ENCODE measurements around the gene TBC1D2B. TPM values are rescaled to one million over a fixed set of nuclear protein-coding genes. Genes with fewer than 3 reads are reported as not detected.

Gene TBC1D2B
- polyA plus RNA-seq, 1 donor from 2014 or later, result 9.4 TPM

DNA sequence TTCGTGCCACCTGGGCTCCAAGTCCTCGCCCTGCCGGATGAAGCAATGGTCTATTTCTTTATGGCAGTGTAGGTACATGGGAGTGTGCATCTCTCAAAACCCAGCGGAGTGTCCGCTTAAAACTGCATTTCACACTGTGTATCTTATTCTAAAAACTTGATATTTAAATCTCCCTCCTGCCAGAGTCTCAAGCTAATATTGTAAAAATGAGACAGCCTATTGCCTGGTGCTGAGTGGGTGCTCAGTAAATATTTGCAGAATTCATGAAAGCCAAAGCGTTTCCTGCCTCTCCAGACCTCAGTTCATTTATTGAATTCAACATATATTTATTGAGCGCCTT is 330 bp upstream of the TBC1D2B start:
- H3K9ac ChIP-seq (ENCODE audit: low read length), result peak overlapping the region; percentile 65
- no peak for TF ChIP-seq TAF1 (IDR thresholded peaks at IDR 0.05; ENCODE audit: low read depth)
- TF ChIP-seq POLR2AphosphoS5 (IDR thresholded peaks at IDR 0.05), result no peak
- TF ChIP-seq, protein P1, sequence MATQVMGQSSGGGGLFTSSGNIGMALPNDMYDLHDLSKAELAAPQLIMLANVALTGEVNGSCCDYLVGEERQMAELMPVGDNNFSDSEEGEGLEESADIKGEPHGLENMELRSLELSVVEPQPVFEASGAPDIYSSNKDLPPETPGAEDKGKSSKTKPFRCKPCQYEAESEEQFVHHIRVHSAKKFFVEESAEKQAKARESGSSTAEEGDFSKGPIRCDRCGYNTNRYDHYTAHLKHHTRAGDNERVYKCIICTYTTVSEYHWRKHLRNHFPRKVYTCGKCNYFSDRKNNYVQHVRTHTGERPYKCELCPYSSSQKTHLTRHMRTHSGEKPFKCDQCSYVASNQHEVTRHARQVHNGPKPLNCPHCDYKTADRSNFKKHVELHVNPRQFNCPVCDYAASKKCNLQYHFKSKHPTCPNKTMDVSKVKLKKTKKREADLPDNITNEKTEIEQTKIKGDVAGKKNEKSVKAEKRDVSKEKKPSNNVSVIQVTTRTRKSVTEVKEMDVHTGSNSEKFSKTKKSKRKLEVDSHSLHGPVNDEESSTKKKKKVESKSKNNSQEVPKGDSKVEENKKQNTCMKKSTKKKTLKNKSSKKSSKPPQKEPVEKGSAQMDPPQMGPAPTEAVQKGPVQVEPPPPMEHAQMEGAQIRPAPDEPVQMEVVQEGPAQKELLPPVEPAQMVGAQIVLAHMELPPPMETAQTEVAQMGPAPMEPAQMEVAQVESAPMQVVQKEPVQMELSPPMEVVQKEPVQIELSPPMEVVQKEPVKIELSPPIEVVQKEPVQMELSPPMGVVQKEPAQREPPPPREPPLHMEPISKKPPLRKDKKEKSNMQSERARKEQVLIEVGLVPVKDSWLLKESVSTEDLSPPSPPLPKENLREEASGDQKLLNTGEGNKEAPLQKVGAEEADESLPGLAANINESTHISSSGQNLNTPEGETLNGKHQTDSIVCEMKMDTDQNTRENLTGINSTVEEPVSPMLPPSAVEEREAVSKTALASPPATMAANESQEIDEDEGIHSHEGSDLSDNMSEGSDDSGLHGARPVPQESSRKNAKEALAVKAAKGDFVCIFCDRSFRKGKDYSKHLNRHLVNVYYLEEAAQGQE (IDR thresholded peaks at IDR 0.05; ENCODE audit: borderline replicate concordance), result no peak
- TF ChIP-seq EZH2 (IDR thresholded peaks at IDR 0.05; ENCODE audit: borderline replicate concordance, insufficient read depth, low read length, poor library complexity, severe bottlenecking), result no peak
- TF ChIP-seq SMC3 (conservative IDR thresholded peaks at IDR 0.05; ENCODE audit: poor library complexity), result no peak
- TF ChIP-seq EP300 (conservative IDR thresholded peaks at IDR 0.05; ENCODE audit: poor library complexity, severe bottlenecking), result no peak
- TF ChIP-seq, protein P2, sequence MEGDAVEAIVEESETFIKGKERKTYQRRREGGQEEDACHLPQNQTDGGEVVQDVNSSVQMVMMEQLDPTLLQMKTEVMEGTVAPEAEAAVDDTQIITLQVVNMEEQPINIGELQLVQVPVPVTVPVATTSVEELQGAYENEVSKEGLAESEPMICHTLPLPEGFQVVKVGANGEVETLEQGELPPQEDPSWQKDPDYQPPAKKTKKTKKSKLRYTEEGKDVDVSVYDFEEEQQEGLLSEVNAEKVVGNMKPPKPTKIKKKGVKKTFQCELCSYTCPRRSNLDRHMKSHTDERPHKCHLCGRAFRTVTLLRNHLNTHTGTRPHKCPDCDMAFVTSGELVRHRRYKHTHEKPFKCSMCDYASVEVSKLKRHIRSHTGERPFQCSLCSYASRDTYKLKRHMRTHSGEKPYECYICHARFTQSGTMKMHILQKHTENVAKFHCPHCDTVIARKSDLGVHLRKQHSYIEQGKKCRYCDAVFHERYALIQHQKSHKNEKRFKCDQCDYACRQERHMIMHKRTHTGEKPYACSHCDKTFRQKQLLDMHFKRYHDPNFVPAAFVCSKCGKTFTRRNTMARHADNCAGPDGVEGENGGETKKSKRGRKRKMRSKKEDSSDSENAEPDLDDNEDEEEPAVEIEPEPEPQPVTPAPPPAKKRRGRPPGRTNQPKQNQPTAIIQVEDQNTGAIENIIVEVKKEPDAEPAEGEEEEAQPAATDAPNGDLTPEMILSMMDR (IDR thresholded peaks at IDR 0.05; ENCODE audit: poor library complexity, severe bottlenecking), result no peak

DNA sequence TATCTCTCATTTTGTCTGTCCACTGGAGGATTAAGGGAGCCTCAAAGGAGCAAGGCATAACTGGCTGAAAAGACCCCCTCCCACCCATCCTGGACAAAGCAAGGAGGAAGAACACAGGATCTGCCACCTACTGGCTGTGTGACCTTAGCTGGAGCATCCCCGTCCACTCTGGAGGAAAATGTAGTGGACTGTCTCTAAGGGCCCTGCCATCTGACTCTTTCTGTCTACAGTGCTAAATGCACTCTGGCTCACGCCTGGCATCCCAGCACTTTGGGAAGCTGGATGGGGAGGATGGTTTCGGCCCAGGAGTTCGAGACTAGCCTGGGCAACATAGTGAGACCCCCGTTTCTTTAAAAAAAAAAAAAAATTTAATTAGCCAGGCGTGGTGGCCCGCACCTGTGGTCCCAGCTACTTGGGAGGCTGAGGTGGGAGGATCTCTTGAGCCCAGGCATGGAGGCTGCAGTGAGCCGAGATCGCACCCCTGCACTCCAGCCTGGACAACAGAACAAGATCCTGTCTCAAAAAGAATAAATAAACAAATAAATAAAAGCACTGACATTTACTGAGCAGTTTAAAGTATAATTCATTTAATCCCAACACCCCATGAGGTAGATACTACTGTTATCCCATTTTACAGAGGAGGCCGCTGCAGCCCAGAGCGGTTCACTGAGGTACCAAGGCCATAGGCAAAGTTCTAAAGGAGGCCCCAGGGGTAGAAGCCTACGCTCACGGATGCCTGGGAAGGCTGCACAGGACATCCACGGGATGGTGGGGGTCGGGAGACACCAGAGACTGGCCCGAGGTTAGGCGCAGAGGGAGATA is 1.1 kb downstream of the TBC1D2B start:
- peak overlapping the region; percentile 91 for H3K4me2 ChIP-seq (ENCODE audit: low read length)
- H3K27ac ChIP-seq (ENCODE audit: low read length), result peak overlapping the region; percentile 18

More for the DNA sequence above, 330 bp upstream of the TBC1D2B start:
- no peaks in the 10 kb centered on the region for H3K9me2 ChIP-seq (ENCODE audit: insufficient read depth, low read length)
- H3K4me2 ChIP-seq (ENCODE audit: low read length), result peak overlapping the region; percentile 75
- H3K36me3 ChIP-seq (ENCODE audit: insufficient read depth, low read length), result no peaks in the 10 kb centered on the region
- no peaks in the 10 kb centered on the region for H3K9me3 ChIP-seq (ENCODE audit: low read length)
- no peaks in the 10 kb centered on the region for H4K20me1 ChIP-seq (ENCODE audit: insufficient read depth)
- no peaks in the 10 kb centered on the region for H3K27me3 ChIP-seq (ENCODE audit: insufficient read depth, low read depth, low read length)
- peaks cover 6% of the 10 kb centered on the region for H3K79me2 ChIP-seq (replicated peaks; ENCODE audit: insufficient read depth, low read length)
- H2AFZ ChIP-seq (ENCODE audit: low read depth, low read length), result peak overlapping the region; percentile 69
- H3K4me3 ChIP-seq (ENCODE audit: low read length), result peak overlapping the region; percentile 70
- H3K27ac ChIP-seq (ENCODE audit: low read length), result no peak overlapping the region
- no peaks in the 10 kb centered on the region for H3F3A ChIP-seq (ENCODE audit: insufficient read depth, low read length, poor library complexity, severe bottlenecking)

More for the DNA sequence above, 1.1 kb downstream of the TBC1D2B start:
- Histone ChIP-seq H3K9me3 (ENCODE audit: low read length) (no peaks in the 10 kb centered on the region), H3F3A (ENCODE audit: insufficient read depth, low read length, poor library complexity, severe bottlenecking) (no peaks in the 10 kb centered on the region), H3K36me3 (ENCODE audit: insufficient read depth, low read length) (no peaks in the 10 kb centered on the region), H4K20me1 (ENCODE audit: insufficient read depth) (no peaks in the 10 kb centered on the region), H3K27me3 (ENCODE audit: insufficient read depth, low read depth, low read length) (no peaks in the 10 kb centered on the region), H3K79me2 (replicated peaks; ENCODE audit: insufficient read depth, low read length) (peaks cover 6% of the 10 kb centered on the region), H3K9ac (ENCODE audit: low read length) (peak overlapping the region; percentile 73), H3K4me3 (ENCODE audit: low read length) (peak overlapping the region; percentile 97), H3K9me2 (ENCODE audit: insufficient read depth, low read length) (no peaks in the 10 kb centered on the region), H2AFZ (ENCODE audit: low read depth, low read length) (peak overlapping the region; percentile 73)
- no peak for TF ChIP-seq MXI1 (conservative IDR thresholded peaks at IDR 0.05; ENCODE audit: poor library complexity, severe bottlenecking)
- no peak for TF ChIP-seq POLR2AphosphoS5 (IDR thresholded peaks at IDR 0.05)
- no peak for TF ChIP-seq SMC3 (conservative IDR thresholded peaks at IDR 0.05; ENCODE audit: poor library complexity)
- TF ChIP-seq EP300 (conservative IDR thresholded peaks at IDR 0.05; ENCODE audit: poor library complexity, severe bottlenecking), result no peak
- TF ChIP-seq RAD21 (conservative IDR thresholded peaks at IDR 0.05), result no peak

All from neural cell (in vitro differentiated cells).